Chondrocyte (in vitro differentiated cells): ENCODE results near the gene S100P. TPM values are rescaled to one million over a fixed set of nuclear protein-coding genes. Genes with fewer than 3 reads are reported as not detected.

Source experiments
- DNase-seq: peaks from one replicate; pipeline ENCODE4 v3.0.0; 2021; ENCODE audit warnings: mixed read lengths, low spot score
- H3K27ac Mint-ChIP-seq: one replicate; pipeline ENCODE4 v1.8.0; 2021; ENCODE audit warnings: mild to moderate bottlenecking, moderate library complexity, mixed read lengths; ENCODE audit not compliant: unreplicated experiment
- H3K27me3 Mint-ChIP-seq: 2 replicates; pipeline ENCODE4 v1.8.0; 2021; ENCODE audit warnings: low read depth, mixed read lengths
- H3K36me3 Mint-ChIP-seq: 2 replicates; pipeline ENCODE4 v1.8.0; 2021; ENCODE audit warnings: low read depth, mixed read lengths
- H3K4me1 Mint-ChIP-seq: 2 replicates; pipeline ENCODE4 v1.8.0; 2021; ENCODE audit warnings: low read depth, mild to moderate bottlenecking, mixed read lengths
- H3K4me3 Mint-ChIP-seq: one replicate; pipeline ENCODE4 v1.8.0; 2021; ENCODE audit warnings: mild to moderate bottlenecking, moderate library complexity, mixed read lengths; ENCODE audit not compliant: unreplicated experiment
- H3K9me3 Mint-ChIP-seq: 2 replicates; pipeline ENCODE4 v1.8.0; 2021; ENCODE audit warnings: low read depth, mixed read lengths
- total RNA-seq: library from RNA; stranded (reverse); gene quantifications from 3 replicates; pipeline ENCODE4 v1.2.1, GENCODE V29; 2021
- TF ChIP-seq, protein P1 (sequence below): fragments of 200-600 bp; sonication (generic); IDR thresholded peaks from 2 replicates; pipeline ENCODE4 v1.5.0; 2021; ENCODE audit warnings: antibody characterized with exemption, mild to moderate bottlenecking, moderate library complexity

S100P gene
- total RNA-seq, 1 donor from 2014 or later: 0.95 TPM

DNA sequence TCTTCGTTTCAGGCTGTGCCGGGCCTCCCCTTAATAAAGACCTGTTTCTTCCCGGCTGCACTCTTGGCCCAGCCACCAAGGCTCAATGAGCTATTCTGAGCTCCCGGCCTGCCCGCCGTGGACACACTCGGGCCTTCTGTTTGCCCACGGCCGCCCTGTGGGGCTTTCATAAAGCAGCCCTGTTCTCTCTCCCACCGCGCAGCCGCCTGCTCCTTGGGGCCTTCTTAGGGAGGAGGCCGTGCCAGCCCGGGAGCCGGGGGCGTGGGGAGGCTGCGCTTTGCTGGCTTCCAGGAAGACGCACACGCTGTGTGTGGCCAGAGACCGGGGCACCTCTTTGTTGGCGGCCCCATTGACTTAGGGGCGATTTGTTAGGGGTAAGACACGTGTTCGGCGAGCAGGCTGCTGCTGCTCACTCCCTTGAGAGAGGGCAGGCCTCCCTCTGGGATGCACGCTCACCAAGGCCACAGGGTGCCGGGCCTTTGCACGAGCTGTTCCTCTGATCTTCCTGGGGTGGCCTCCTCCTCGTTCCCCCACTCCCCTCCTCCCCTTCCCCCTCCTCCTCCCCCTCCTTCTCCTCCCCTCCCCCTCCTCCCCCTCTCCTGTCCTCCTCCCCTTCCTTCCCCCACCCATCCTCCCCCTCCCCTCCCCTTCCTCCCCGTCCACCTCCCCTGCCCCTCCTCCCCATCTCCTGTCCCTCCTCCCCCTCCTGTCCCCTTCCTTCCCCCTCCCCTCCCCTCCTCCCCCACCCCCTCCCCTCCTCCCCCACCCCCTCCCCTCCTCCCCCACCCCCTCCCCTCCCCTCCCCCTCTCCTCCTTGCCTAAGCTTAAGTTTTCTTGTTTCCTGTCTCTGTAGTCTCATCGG lies 33.6 kb downstream of the S100P start:
- Mint-ChIP-seq H3K4me3 (peak overlapping the region; percentile 12), H3K27ac (peak overlapping the region; percentile 87), H3K36me3 (no peaks in the 10 kb centered on the region), H3K9me3 (no peaks in the 10 kb centered on the region), H3K4me1 (peaks cover 26% of the 10 kb centered on the region), H3K27me3 (no peaks in the 10 kb centered on the region)
- no peak for DNase-seq
- TF ChIP-seq, protein P1, sequence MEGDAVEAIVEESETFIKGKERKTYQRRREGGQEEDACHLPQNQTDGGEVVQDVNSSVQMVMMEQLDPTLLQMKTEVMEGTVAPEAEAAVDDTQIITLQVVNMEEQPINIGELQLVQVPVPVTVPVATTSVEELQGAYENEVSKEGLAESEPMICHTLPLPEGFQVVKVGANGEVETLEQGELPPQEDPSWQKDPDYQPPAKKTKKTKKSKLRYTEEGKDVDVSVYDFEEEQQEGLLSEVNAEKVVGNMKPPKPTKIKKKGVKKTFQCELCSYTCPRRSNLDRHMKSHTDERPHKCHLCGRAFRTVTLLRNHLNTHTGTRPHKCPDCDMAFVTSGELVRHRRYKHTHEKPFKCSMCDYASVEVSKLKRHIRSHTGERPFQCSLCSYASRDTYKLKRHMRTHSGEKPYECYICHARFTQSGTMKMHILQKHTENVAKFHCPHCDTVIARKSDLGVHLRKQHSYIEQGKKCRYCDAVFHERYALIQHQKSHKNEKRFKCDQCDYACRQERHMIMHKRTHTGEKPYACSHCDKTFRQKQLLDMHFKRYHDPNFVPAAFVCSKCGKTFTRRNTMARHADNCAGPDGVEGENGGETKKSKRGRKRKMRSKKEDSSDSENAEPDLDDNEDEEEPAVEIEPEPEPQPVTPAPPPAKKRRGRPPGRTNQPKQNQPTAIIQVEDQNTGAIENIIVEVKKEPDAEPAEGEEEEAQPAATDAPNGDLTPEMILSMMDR: peak; percentile 8

DNA sequence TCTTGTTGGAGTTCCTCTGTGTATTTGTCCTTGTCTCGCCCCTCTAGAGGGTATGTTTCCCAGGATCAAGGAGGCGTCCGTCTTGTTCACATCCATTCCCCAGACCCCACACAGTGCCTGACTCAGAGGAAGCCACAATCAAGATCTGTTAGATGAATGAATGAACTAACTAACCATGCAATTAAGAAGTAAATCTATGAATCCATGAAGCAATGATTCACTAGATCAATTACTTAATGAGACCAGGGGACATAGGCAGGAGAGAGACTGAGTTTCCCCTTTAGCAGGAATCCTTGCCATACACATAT lies 34.2 kb downstream of the S100P start:
- H3K4me3 Mint-ChIP-seq: no peak overlapping the region
- TF ChIP-seq, protein P1: no peak
- H3K4me1 Mint-ChIP-seq: peaks cover 32% of the 10 kb centered on the region
- H3K36me3 Mint-ChIP-seq: no peaks in the 10 kb centered on the region
- no peaks in the 10 kb centered on the region for H3K27me3 Mint-ChIP-seq
- H3K27ac Mint-ChIP-seq: peak overlapping the region; percentile 84
- H3K9me3 Mint-ChIP-seq: no peaks in the 10 kb centered on the region
- no peak for DNase-seq

DNA sequence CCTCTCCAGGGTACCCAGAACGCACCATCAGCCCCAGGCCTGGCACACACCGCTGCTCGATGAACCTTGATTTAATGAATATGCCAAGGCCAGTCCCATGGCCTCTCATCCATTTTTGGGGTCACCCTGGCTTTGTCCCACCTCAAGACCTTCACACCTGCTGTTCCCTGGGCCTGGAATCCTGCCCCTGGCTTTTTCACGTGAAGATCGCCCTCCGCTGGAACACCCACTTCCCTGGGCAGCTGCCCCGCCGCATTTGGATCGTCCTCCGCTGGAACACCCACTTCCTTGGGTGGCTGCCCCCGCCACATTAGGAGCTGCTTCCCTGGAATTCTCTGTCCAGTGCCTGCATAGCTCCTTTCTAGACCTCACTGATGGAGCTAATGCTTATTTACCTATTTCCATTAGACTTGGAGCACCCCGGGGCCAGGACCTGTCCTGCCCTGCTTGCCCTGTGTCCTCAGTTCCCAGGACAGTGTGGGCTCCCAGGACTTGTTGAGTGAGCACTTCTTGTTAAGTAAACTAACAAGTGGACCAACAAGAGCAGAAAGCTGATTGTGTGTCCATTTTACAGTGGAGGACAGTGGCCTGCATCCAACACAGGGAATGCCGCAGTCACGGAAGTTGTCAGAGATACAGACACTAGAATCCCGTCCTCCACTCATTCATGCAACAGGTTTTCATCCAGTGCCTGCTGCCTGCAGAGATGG lies 34.8 kb downstream of the S100P start:
- Mint-ChIP-seq H3K4me1 (peaks cover 36% of the 10 kb centered on the region), H3K27ac (peak overlapping the region; percentile 57), H3K9me3 (no peaks in the 10 kb centered on the region), H3K36me3 (no peaks in the 10 kb centered on the region), H3K27me3 (no peaks in the 10 kb centered on the region), H3K4me3 (no peak overlapping the region)
- no peak for DNase-seq
- TF ChIP-seq, protein P1: no peak

DNA sequence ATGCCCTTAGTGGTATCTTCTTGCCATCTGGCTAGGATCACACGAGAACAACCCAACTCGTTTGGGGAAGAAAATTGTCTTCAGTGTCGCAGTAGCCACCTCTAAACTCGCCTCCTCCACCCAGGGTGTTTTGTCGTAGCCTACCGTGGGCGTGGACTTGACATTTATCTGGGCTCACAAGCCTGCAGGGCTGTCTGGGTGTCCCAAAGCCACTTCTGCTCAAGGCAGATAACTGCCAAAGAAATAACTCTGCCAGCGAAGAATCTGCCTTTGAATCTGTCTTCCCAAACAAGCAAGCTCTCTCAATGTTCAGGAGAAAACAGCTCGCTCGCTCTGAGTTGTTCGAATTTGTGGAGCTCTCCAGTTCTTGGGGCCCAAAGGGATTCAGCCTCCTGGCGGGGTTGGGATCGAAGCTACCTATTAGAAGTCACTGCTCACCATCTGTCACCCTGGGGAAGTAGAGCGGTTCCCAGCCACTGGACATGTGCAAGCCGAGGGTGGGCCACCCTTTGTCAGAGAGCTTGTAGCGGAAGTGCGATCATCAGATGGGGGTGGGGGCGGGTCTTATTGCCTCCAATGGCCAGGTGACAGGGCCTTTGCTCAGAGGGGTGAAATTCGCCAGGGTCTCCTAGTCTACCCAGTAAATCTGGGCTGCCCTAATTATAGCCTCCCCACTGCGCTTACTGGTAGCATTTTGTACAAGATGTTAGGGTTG lies 37.1 kb downstream of the S100P start:
- no peaks in the 10 kb centered on the region for H3K27me3 Mint-ChIP-seq
- H3K4me1 Mint-ChIP-seq: peaks cover 33% of the 10 kb centered on the region
- no peak overlapping the region for H3K4me3 Mint-ChIP-seq
- no peak overlapping the region for H3K27ac Mint-ChIP-seq
- TF ChIP-seq, protein P1: no peak
- no peak for DNase-seq
- no peaks in the 10 kb centered on the region for H3K36me3 Mint-ChIP-seq
- H3K9me3 Mint-ChIP-seq: no peaks in the 10 kb centered on the region

DNA sequence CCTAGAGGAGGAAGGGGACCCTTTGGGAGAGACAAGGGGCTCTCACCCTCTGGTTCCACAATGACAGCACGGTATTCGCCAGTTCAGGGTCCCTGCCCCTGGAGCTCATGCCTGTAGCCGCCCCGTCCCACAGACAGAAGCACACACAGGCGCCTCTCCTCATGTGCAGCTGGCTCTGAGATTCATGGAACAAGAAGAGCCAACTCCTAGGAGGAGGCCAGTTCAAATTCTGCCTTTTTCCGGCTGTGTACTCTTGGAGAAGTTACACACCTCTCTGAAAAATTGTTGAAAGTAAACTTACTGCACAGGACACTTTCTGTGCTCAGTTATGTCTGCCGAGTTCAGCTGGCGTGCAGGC lies 37.6 kb downstream of the S100P start:
- no peak overlapping the region for H3K4me3 Mint-ChIP-seq
- DNase-seq: no peak
- TF ChIP-seq, protein P1: no peak
- no peaks in the 10 kb centered on the region for H3K27me3 Mint-ChIP-seq
- H3K36me3 Mint-ChIP-seq: no peaks in the 10 kb centered on the region
- no peaks in the 10 kb centered on the region for H3K9me3 Mint-ChIP-seq
- peak overlapping the region; percentile 68 for H3K27ac Mint-ChIP-seq
- peaks cover 33% of the 10 kb centered on the region for H3K4me1 Mint-ChIP-seq
